Measurements from ENCODE around the gene RASSF5. TPM values are rescaled to one million over a fixed set of nuclear protein-coding genes. Genes with fewer than 3 reads are reported as not detected.

RASSF5 gene
- total and polyA plus RNA-seq, 9 of the 15 experiments (the other 6 are each of a cell fraction or from before 2014, with no cell fraction given) = 6.1 to 41.0 (median 25.2) TPM

GRCh38 chr1:206635080-206635977, 128.0 kb downstream of the RASSF5 start, which contains the start of gene DYRK3 (continued):
- TF ChIP-seq ARID3A (IDR thresholded peaks at IDR 0.05; ENCODE audit: borderline replicate concordance, low read depth, low read length) (no peak), CBX2 (IDR thresholded peaks at IDR 0.05; ENCODE audit: insufficient read depth, low read length, poor library complexity, severe bottlenecking) (no peak), SMARCA5 (IDR thresholded peaks at IDR 0.05) (no peak), TAL1 (IDR thresholded peaks at IDR 0.05) (no peak), KLF16 (IDR thresholded peaks at IDR 0.05) (no peak), RHOXF2B (CRISPR knock-in tag; conservative IDR thresholded peaks at IDR 0.05) (no peak), ILF3 (IDR thresholded peaks at IDR 0.05; ENCODE audit: borderline replicate concordance) (no peak), SREBF2 (CRISPR knock-in tag; IDR thresholded peaks at IDR 0.05) (no peak), PHF8 (IDR thresholded peaks at IDR 0.05; ENCODE audit: borderline replicate concordance, low read length) (peak; percentile 98; the same call in 1 of the 2 replicates), IRF2 (CRISPR knock-in tag; IDR thresholded peaks at IDR 0.05) (no peak), ZNF561 (CRISPR knock-in tag; conservative IDR thresholded peaks at IDR 0.05) (no peak), E2F3 (CRISPR knock-in tag; IDR thresholded peaks at IDR 0.05) (peak; percentile 52; the same call in 1 of the 2 replicates), STAT5A (IDR thresholded peaks at IDR 0.05; ENCODE audit: borderline replicate concordance, low read length) (no peak), ETV1 (tag; conservative IDR thresholded peaks at IDR 0.05; ENCODE audit: low read depth) (peak; percentile 78), BCOR (IDR thresholded peaks at IDR 0.05) (peak; percentile 55), DIDO1 (tag; IDR thresholded peaks at IDR 0.05; ENCODE audit: low read depth) (no peak), SMAD3 (CRISPR knock-in tag; conservative IDR thresholded peaks at IDR 0.05) (no peak), HSF4 (CRISPR knock-in tag; IDR thresholded peaks at IDR 0.05; ENCODE audit: borderline replicate concordance) (no peak), POLR2AphosphoS5 (IDR thresholded peaks at IDR 0.05; ENCODE audit: control insufficient read depth, insufficient read depth, low read depth, low read length) (peak; percentile 77)
- TF ChIP-seq, protein P1, sequence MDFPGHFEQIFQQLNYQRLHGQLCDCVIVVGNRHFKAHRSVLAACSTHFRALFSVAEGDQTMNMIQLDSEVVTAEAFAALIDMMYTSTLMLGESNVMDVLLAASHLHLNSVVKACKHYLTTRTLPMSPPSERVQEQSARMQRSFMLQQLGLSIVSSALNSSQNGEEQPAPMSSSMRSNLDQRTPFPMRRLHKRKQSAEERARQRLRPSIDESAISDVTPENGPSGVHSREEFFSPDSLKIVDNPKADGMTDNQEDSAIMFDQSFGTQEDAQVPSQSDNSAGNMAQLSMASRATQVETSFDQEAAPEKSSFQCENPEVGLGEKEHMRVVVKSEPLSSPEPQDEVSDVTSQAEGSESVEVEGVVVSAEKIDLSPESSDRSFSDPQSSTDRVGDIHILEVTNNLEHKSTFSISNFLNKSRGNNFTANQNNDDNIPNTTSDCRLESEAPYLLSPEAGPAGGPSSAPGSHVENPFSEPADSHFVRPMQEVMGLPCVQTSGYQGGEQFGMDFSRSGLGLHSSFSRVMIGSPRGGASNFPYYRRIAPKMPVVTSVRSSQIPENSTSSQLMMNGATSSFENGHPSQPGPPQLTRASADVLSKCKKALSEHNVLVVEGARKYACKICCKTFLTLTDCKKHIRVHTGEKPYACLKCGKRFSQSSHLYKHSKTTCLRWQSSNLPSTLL (IDR thresholded peaks at IDR 0.05) = no peak
- TF ChIP-seq, protein P2, sequence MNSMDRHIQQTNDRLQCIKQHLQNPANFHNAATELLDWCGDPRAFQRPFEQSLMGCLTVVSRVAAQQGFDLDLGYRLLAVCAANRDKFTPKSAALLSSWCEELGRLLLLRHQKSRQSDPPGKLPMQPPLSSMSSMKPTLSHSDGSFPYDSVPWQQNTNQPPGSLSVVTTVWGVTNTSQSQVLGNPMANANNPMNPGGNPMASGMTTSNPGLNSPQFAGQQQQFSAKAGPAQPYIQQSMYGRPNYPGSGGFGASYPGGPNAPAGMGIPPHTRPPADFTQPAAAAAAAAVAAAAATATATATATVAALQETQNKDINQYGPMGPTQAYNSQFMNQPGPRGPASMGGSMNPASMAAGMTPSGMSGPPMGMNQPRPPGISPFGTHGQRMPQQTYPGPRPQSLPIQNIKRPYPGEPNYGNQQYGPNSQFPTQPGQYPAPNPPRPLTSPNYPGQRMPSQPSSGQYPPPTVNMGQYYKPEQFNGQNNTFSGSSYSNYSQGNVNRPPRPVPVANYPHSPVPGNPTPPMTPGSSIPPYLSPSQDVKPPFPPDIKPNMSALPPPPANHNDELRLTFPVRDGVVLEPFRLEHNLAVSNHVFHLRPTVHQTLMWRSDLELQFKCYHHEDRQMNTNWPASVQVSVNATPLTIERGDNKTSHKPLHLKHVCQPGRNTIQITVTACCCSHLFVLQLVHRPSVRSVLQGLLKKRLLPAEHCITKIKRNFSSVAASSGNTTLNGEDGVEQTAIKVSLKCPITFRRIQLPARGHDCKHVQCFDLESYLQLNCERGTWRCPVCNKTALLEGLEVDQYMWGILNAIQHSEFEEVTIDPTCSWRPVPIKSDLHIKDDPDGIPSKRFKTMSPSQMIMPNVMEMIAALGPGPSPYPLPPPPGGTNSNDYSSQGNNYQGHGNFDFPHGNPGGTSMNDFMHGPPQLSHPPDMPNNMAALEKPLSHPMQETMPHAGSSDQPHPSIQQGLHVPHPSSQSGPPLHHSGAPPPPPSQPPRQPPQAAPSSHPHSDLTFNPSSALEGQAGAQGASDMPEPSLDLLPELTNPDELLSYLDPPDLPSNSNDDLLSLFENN (IDR thresholded peaks at IDR 0.05; ENCODE audit: low read depth in 2 of 2, low read length in 2 of 2) = peak in 1 of 2 experiments; percentile 57; a peak in 2 of 4 replicates

All from K562 (cell line).